ENCODE data around the gene RILPL2. TPM values are rescaled to one million over a fixed set of nuclear protein-coding genes. Genes with fewer than 3 reads are reported as not detected.

RILPL2 gene
- total and polyA plus RNA-seq, 2 of the 13 experiments (the other 11 are each of a cell fraction or from before 2014, with no cell fraction given) = 2.7 to 8.1 TPM

DNA sequence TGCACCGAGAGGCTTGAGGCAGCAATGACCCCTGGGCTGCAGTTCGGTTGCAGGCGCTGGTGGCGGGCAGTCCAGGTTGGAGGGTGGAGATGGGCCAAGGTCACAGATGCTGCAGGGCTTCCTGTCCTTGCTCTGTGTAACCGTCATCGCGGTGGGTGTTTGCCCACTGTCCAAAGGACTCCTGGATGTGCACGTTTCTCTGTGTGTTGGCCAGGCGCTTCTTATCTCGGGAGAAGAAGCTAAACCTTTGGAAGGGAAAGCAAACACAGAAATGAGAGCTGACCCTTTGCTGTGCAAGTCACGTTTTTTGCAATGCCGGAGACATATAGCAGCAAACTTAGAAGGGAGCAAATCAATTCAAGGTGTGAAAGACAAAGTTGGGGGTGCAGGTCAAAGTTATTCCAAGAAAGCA is 36.0 kb upstream of the RILPL2 start (continued):
- TF ChIP-seq, protein P1, sequence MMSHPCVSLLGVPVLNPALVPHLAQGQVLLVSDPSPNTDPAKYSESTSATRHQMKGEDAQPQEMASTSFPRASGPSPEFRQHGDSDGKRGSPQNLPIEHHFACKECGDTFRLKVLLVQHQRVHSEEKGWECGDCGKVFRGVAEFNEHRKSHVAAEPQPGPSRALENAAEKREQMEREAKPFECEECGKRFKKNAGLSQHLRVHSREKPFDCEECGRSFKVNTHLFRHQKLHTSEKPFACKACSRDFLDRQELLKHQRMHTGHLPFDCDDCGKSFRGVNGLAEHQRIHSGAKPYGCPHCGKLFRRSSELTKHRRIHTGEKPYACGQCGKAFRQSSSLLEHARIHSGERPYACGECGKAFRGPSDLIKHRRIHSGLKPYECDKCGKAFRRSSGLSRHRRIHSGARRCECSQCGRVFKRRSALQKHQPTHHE (CRISPR knock-in tag; IDR thresholded peaks at IDR 0.05; ENCODE audit: borderline replicate concordance) = no peak
- TF ChIP-seq HOXA3 (CRISPR knock-in tag; IDR thresholded peaks at IDR 0.05) = peak; percentile 90
- TF ChIP-seq, protein P2, sequence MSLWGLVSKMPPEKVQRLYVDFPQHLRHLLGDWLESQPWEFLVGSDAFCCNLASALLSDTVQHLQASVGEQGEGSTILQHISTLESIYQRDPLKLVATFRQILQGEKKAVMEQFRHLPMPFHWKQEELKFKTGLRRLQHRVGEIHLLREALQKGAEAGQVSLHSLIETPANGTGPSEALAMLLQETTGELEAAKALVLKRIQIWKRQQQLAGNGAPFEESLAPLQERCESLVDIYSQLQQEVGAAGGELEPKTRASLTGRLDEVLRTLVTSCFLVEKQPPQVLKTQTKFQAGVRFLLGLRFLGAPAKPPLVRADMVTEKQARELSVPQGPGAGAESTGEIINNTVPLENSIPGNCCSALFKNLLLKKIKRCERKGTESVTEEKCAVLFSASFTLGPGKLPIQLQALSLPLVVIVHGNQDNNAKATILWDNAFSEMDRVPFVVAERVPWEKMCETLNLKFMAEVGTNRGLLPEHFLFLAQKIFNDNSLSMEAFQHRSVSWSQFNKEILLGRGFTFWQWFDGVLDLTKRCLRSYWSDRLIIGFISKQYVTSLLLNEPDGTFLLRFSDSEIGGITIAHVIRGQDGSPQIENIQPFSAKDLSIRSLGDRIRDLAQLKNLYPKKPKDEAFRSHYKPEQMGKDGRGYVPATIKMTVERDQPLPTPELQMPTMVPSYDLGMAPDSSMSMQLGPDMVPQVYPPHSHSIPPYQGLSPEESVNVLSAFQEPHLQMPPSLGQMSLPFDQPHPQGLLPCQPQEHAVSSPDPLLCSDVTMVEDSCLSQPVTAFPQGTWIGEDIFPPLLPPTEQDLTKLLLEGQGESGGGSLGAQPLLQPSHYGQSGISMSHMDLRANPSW (CRISPR knock-in tag; IDR thresholded peaks at IDR 0.05; ENCODE audit: borderline replicate concordance) = no peak
- TF ChIP-seq, protein P3, sequence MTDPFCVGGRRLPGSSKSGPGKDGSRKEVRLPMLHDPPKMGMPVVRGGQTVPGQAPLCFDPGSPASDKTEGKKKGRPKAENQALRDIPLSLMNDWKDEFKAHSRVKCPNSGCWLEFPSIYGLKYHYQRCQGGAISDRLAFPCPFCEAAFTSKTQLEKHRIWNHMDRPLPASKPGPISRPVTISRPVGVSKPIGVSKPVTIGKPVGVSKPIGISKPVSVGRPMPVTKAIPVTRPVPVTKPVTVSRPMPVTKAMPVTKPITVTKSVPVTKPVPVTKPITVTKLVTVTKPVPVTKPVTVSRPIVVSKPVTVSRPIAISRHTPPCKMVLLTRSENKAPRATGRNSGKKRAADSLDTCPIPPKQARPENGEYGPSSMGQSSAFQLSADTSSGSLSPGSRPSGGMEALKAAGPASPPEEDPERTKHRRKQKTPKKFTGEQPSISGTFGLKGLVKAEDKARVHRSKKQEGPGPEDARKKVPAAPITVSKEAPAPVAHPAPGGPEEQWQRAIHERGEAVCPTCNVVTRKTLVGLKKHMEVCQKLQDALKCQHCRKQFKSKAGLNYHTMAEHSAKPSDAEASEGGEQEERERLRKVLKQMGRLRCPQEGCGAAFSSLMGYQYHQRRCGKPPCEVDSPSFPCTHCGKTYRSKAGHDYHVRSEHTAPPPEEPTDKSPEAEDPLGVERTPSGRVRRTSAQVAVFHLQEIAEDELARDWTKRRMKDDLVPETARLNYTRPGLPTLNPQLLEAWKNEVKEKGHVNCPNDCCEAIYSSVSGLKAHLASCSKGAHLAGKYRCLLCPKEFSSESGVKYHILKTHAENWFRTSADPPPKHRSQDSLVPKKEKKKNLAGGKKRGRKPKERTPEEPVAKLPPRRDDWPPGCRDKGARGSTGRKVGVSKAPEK (CRISPR knock-in tag; IDR thresholded peaks at IDR 0.05; ENCODE audit: borderline replicate concordance) = 0 out of 2 replicates have a peak, but pooled peaks have one; percentile 37
- peak; percentile 81 for TF ChIP-seq ERF (CRISPR knock-in tag; IDR thresholded peaks at IDR 0.05)
- TF ChIP-seq, protein P4, sequence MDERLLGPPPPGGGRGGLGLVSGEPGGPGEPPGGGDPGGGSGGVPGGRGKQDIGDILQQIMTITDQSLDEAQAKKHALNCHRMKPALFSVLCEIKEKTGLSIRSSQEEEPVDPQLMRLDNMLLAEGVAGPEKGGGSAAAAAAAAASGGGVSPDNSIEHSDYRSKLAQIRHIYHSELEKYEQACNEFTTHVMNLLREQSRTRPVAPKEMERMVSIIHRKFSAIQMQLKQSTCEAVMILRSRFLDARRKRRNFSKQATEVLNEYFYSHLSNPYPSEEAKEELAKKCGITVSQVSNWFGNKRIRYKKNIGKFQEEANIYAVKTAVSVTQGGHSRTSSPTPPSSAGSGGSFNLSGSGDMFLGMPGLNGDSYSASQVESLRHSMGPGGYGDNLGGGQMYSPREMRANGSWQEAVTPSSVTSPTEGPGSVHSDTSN (CRISPR knock-in tag; IDR thresholded peaks at IDR 0.05) = peak; percentile 28; the same call in 1 of the 2 replicates
- TF ChIP-seq ELF3 (CRISPR knock-in tag; IDR thresholded peaks at IDR 0.05) = peak; percentile 56
- peak; percentile 51; the same call in 1 of the 2 replicates for TF ChIP-seq ZSCAN9 (CRISPR knock-in tag; IDR thresholded peaks at IDR 0.05; ENCODE audit: borderline replicate concordance)
- peak; percentile 40; the same call in 1 of the 2 replicates for TF ChIP-seq ZFY (CRISPR knock-in tag; IDR thresholded peaks at IDR 0.05)
- peak; percentile 65 for TF ChIP-seq ZNF547 (CRISPR knock-in tag; IDR thresholded peaks at IDR 0.05)
- TF ChIP-seq KDM5A (IDR thresholded peaks at IDR 0.05; ENCODE audit: borderline replicate concordance, low read length) = no peak
- peak in 1 of 2 experiments; percentile 72; a peak in 2 of 4 replicates for TF ChIP-seq EP300 (IDR thresholded peaks at IDR 0.05; ENCODE audit: low read depth in 2 of 2, low read length in 2 of 2)
- TF ChIP-seq EP300 (CRISPR knock-in tag; IDR thresholded peaks at IDR 0.05; ENCODE audit: borderline replicate concordance) = peak; percentile 33; the same call in 1 of the 2 replicates
- no peak for TF ChIP-seq ZNF30 (CRISPR knock-in tag; IDR thresholded peaks at IDR 0.05)
- TF ChIP-seq, protein P5, sequence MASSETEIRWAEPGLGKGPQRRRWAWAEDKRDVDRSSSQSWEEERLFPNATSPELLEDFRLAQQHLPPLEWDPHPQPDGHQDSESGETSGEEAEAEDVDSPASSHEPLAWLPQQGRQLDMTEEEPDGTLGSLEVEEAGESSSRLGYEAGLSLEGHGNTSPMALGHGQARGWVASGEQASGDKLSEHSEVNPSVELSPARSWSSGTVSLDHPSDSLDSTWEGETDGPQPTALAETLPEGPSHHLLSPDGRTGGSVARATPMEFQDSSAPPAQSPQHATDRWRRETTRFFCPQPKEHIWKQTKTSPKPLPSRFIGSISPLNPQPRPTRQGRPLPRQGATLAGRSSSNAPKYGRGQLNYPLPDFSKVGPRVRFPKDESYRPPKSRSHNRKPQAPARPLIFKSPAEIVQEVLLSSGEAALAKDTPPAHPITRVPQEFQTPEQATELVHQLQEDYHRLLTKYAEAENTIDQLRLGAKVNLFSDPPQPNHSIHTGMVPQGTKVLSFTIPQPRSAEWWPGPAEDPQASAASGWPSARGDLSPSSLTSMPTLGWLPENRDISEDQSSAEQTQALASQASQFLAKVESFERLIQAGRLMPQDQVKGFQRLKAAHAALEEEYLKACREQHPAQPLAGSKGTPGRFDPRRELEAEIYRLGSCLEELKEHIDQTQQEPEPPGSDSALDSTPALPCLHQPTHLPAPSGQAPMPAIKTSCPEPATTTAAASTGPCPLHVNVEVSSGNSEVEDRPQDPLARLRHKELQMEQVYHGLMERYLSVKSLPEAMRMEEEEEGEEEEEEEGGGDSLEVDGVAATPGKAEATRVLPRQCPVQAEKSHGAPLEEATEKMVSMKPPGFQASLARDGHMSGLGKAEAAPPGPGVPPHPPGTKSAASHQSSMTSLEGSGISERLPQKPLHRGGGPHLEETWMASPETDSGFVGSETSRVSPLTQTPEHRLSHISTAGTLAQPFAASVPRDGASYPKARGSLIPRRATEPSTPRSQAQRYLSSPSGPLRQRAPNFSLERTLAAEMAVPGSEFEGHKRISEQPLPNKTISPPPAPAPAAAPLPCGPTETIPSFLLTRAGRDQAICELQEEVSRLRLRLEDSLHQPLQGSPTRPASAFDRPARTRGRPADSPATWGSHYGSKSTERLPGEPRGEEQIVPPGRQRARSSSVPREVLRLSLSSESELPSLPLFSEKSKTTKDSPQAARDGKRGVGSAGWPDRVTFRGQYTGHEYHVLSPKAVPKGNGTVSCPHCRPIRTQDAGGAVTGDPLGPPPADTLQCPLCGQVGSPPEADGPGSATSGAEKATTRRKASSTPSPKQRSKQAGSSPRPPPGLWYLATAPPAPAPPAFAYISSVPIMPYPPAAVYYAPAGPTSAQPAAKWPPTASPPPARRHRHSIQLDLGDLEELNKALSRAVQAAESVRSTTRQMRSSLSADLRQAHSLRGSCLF (CRISPR knock-in tag; IDR thresholded peaks at IDR 0.05; ENCODE audit: borderline replicate concordance) = no peak
- peak; percentile 62; the same call in 1 of the 2 replicates for TF ChIP-seq ZNF644 (CRISPR knock-in tag; IDR thresholded peaks at IDR 0.05; ENCODE audit: low read depth)
- TF ChIP-seq KLF6 (CRISPR knock-in tag; IDR thresholded peaks at IDR 0.05) = no peak

All from HepG2 (cell line).